IPS-NIHi7 (cell line): ENCODE measurements around the gene CLEC7A.

ENCODE experiments used
- DNase-seq: peaks from one replicate; pipeline ENCODE4 v3.0.0; 2012; ENCODE audit warnings: mixed read lengths; ENCODE audit errors: extremely low spot score

Gene CLEC7A

DNA sequence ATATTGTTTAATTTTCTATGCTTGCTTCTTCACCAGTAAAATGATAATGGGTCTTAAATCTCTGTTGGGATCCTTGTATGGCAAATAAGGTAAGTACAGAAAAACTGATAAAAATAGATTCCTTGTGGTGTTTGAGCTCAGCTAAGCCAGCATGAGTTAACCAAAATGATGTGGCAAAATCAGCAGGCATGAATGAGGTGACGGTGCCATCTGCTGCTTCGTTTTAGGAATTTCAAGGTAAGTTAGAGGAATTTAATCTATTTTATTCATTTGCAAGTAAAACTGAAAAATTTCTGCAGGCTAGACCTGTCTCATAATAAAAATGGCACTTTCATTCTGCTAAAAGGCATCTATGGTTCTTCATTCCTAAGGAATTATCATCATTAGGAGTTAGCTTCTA lies 10.0 kb upstream of the CLEC7A start:
- DNase-seq: peak; percentile 41

DNA sequence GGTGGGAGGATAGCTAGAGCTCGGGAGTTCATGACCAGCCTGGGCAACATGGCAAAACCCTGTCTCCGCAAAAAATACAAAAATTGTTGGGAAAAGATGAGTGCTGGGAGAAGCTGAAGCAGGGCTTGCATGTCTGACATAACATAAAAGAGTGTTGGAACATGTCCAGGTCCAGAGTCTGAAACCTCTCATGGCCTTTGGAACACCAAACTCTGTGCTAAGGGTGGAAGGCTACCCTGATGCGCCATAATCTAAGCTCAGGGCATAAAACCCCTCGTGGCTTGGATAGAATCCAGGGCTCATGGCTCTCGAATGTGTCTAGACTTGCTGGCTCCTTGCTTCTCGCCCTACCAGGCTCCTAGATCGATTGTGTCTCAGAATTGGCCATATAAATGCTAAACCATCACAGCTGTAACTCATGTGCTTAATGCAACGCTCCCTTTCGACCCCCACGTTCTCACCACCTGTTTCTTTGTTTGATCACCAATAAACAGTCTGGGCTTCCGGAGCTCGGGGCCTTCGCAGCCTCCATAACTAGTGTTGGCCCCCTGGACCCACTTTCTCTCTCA lies 6.7 kb upstream of the CLEC7A start:
- no peak for DNase-seq

DNA sequence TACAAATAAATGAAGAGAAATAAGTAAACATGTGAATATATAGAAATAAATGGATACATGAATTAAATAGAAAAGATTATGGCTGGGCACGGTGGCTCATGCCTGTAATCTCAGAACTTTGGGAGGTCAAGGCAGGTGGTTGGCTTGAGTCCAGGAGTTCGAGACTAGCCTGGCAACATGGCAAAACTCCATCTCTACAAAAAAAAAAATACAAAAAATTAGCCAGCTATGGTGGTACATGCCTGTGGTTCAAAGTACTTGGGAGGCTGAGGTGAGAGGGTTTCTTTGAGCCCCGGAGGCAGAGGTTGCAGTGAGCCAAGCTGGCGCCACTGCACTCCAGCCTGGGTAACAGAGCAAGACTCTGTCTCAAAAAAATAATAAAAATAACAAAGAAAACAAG lies 5.1 kb upstream of the CLEC7A start:
- DNase-seq: no peak

DNA sequence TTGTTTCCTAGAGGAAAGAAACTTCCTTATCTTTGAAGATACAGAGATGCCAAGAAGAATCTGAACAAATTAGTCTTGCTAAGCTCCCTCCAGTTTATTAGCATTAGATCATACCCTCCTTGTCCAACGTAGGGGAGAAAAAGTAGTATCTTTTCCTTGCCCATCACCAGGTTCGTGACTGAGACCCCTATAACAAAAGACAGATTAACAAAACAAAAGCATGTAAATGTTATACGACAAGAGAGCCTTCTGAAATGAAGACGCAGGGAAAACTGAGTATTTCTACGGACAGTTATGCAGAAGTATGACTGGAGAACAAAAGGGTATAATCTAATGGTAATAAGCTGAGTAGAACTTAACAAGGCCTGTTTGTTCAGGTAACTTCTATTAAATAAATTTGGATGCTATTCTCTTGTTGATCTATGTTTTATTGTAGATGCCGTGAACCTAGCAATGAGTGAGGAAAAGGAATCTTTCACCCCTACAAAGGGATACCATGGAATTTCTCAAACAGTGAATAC lies 2.9 kb upstream of the CLEC7A start:
- DNase-seq: no peak

DNA sequence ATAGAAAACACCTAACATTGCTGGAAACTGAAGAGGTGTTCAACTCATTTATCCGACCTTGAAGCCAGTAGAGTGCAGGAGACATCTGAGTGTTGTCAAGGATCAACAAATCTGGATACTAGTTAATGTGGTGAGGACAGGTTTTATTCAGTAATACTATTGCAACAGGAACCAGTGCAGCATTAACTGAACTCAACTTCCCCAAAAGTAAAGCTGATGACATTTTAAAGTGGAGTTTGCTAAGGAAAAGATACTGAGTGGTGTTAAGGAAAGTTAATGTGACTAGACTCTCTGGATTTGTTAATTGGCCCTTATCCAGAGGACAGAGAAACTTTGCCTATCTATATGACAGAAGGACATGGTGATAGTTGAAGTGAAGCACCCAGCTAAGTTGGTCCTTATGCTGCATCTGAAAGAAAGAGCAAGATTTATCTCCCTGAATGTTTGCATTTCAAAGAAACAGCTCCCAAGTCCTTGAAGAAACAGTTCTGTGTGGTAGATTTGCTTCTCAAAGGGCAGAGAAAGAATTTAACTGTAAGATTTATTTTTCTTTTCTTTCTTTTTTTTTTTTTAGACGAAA lies 1.2 kb upstream of the CLEC7A start:
- DNase-seq: no peak

DNA sequence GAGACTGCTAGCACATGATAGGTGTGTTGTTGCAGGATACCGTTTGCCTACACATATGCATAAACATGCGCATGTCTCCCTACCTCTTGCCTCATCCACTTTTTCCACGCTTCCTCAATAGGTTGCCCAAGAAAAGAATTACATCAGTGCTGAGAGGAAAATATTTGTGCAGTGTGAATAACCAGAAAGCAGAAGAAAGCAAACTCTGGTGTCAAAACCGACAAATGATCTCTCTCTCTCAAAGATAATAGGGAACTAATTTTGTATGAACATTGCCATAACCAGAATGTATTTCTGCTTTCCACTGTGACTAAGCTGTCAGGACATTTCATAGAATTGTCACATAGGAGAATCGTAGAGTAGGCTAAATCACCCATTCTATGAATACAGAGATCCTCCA lies 1.3 kb downstream of the CLEC7A start:
- no peak for DNase-seq

DNA sequence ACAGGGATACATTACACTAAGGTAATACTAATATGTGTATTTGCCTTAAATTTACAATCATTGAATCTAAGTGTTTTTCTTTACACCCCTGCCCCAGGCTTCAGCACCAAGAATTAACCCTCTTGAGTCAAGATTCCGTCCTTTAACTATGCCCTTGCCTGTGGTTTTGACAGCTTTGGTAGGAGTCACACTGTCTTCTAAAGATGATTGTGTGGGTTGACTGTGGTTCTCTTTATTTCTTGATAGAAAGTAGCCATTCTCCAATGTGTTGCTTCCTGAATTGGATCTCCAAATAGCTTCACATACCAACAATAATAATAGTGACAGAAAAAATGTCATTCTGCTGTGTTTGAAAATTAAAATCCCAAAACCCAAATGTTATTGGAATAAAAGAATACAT lies 3.6 kb downstream of the CLEC7A start:
- DNase-seq: no peak

DNA sequence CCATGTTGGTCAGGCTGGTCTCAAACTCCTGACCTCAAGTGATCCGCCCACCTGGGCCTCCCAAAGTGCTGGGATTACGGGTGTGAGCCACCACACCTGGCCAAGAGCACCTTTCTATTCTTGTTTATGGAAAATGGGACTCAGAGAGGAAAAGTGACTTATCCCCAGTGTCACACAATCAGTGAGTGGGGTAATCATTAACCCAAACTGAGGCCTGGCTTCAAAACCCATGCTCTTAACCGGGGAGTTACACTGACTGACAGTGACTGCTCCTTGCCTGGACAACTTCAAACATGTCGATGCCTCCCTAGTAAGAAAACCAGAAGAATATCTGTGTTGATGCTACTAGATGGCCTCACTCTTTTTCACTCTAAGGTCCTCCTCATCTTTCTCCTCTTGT lies 7.3 kb downstream of the CLEC7A start:
- no peak for DNase-seq

DNA sequence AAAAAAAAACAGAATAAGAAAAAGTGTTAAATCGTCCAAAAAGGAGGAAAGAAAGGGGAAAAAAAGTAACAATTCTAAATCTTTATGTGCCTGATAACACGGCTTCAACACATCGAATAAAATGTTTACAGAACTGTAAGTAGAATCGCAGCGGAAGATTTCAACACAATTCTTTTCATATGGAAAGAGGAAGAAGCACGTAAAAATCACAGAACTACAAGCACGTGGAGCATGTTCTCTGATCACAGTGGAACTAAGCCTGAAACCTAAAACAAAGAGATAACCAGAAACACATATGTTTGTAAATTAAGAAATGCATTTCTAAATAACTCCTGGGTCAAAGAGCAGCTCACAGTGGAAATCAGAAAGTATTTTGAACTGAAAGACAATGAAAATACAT lies 8.7 kb downstream of the CLEC7A start:
- DNase-seq: no peak

DNA sequence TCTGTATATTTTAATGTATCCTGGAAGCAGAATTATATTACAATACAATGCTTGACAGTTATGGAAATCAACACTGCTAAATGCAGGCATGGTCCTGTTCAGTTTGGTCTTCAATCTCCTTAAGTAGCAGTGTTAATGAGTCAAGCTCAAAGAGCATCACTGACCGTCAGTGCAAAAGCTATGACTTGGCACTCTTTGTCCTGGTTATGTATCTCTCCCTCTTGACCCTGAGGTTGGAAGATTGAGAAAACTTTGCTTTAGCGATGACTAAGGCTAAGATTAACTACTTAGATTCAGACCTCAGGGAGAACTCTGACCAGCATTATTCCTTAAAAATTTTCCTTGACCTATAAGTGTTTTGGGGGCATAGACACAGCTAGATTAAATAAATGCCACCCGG lies 10.9 kb downstream of the CLEC7A start:
- DNase-seq: no peak

DNA sequence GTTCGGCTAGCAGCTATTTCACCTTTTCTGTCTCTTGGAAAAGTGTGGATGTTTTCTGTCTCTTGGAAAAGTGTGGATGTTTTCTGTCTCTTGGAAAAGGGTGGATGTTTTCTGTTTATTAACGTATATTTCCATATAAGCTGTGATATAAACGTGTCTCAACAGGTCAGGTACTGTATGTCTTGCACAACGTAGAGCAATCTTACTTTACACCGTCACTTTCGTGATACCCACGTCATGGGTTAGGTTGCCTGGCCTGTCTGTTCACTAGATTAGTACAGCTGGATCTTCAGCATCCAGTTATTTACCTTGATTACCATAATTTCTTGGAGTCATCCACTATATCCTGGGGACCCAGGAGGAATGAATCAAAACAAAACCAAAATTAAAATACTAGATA lies 14.1 kb downstream of the CLEC7A start:
- DNase-seq: no peak

DNA sequence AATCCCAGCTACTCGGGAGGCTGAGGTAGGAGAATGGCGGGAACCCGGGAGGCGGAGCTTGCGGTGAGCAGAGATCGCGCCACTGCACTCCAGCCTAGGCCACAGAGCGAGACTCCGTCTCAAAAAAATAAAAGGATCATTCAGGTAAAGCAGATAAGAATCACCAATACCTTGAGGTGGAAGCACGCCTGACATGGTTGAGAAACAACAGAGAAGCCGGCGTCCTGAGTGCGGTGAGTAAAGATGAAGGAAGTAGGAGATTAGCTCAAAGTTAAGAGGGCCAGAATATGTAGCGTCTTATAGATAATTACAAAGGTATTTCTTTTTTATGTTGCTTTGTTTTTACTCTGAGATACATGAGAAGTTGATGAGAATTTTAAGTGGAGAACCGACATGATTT lies 14.7 kb downstream of the CLEC7A start:
- DNase-seq: no peak

DNA sequence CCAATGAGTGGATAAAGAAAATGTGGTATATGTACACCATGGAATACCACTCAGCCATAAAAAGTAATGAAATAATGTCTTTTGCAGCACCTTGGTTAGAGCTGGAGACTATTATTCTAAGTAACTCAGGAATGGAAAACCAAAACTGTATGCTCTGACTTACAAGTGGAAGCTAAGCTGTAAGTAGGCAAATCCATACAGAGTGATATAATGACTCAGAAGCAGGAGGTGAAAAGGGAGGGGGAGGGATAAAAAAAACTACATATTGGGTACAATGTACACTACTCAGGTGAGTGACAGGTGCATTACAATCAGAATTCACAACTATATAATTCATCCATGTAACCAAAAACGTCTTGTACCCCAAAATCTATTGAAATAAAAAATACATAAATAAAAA lies 16.1 kb downstream of the CLEC7A start:
- DNase-seq: no peak

DNA sequence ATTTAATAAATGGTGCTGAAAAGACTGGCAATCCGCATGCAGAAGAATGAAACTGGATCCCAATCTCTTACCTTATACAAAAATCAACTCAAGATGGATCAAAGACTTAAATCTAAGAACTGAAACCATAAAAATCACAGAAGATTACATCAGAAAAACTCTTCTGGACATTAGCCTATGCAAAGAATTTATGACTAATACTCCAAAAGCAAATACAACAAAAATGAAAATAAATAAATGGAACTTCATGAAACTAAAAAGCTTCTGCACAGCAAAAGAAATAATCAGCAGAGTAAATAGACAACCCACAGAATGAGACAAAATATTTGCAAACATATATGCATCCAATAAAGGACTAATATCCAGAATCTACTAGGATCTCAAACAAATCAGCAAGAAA lies 16.9 kb downstream of the CLEC7A start:
- DNase-seq: no peak

DNA sequence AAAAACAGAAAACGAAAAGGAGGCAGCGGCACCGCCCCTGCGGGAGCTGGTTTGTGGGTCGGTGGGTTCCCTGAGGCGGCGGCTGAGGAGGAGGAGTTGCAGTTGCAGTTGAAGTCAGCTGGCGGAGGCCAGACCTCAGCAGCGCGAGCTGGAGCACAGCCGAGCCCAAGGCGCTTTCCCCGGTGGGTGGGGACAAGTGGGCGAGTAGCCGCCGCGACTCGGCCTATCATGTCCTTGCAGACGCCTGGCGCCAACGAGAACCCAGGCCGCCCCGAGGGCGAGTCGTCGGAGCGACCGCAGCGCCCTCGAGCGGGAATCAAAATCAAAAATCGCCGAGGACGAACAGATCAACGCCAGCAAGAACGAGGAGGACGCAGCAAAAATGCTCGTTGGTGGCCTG lies 18.5 kb downstream of the CLEC7A start:
- DNase-seq: no peak

DNA sequence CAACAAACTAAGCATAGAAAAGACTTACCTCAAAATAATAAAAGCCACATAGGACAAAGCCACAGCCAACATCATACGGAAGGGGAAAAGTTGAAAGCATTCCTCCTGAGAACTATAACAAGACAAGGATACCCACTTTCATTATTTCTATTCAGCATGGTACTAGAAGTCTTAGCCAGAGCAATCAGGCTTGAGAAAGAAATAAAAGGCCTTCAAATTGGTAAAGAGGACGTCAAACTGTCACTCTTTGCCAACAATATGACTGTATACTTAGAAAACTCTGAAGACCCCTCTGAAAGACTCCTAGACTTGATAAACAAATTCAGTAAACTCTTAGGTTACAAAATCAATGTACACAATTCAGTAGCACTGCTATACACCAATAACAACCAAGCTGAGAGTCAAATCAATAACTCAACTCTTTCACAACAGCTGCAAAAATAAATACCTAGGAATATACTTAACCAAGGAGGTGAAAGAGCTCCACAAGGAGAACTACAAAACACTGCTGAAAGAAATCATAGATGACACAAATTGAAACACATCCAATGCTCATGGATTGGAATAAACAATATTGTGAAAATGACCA lies 19.6 kb downstream of the CLEC7A start:
- DNase-seq: no peak

DNA sequence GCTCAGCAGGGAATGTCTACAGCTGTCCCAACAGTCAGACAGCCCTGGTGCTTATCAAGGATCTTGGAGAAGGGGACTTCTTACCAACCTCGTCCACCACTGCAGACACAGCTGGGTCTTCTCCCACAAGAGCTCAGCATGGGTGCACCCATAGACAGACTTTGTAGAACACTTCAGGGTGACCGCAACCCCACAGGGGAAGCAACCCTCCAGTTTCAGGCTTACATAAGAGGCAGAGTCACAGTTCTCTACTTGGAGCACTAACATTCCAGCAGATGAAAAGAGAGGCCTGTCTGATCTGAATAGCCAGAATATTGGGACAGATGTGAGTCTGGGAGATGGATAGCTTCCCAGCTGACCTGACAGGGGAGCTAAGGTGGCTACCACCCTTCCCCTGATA lies 27.7 kb downstream of the CLEC7A start:
- DNase-seq: no peak

DNA sequence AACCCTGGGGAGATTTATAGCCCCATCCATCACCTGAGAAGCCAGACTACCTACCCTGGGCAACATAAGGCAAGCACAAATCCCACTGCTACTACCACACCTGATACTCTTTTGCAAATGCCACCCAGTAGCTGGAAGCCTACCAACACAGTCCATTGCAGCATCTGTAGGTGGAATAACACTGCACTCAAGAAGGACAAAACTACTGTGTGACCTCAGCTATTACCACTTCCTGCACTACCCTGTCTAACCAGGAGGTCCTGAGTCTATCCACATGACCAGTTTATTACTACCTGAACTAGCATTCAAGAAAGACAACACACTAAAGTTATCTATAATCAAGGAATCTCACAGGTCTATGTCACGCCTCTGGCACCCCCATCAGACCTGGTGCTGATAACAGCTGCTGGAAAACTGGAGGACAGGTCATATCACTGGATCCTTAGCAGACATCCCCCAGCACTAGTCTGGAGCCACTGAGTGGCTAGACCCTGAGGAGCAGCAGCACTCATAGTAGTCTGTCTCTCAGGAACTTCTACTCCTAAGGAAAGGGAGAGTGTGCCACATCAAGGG lies 28.3 kb downstream of the CLEC7A start:
- no peak for DNase-seq

DNA sequence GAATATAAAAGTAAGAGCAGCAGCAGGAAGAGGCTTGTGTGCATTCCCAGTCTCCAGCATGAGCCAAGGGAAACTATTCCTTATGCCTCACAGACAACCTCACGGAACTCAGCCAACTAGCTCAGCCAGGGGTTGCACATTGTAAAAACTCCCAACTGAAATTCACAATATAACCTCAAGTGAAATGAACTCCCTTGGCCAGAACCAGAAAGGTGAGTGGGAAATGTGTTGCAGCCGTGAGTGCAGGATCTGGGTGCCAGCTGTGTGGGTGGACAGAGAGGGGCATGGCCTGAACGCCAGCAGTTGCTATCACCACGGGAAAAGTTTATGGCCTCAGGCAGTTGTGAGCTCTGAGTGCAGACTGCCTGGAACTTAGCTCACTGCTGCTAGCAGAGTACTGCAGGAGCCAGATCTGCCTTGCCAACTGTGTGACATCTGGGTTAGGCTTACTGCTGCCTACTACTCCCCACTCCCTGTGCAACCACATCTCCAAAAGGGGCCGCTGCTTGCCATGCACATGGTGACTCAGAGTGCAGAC lies 28.9 kb downstream of the CLEC7A start:
- DNase-seq: peak; percentile 8

DNA sequence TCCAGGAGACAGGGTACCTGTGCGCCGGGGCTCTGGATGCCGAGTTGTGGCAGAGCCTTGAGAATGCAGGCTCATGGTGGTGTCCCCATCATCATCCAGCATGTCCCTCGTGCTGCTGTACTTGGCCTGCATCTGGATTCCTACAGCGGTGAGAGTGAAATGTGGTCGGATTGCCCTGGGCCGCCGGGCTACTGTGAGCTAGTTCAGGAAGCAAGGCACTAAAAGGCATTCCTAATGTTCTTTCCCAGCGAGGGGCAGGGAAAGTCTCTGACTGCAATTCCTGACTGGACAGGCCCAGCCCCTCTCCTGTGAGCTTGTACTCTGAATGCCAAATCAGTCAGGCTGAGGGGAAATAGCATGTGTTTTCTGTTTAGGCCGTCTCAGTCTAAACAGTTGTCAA lies 31.2 kb downstream of the CLEC7A start, which contains the start of gene CLEC1A:
Gene CLEC1A, minus strand, starts transcription at position 195 of the 400 bp plus-strand sequence. Its CDS starts 63 bp downstream, at position 132.
- DNase-seq: peak; percentile 60

DNA sequence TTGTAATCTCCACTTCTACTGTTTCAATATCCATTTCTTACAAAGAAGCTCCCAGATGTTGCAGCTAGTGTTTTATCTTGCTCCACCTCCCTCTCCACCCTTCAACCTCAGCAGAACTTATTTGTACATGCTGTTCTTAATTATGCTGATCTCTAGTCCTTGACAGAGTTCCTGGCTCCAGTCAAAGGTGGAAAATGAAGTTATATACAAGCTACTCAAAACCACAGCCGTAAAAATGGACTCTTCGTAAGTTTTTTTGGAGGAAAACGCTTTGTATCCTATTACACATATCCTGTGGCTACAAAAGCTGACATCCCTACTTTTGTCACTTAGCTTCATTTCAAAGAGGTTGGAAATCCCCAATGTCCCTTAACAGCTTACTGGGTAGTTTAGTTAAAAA lies 32.5 kb downstream of the CLEC7A start:
- no peak for DNase-seq

DNA sequence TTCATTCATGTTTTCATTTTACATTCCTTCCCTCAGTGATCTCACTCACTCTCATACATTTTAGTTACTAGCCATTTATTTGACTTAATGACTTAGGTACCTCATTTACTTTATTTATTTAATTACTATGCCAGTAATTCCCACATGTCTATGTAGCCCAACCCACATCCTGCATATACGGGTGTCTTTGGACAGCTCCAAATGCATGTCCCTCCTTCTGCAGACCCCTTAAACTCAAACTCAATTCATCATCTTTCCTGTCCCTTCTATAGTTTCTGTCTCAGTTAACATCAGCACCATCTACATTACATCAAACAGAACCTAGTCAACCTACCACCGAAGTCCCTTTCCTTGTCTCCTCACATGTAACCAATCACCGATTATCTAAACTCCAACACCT lies 34.0 kb downstream of the CLEC7A start:
- DNase-seq: no peak
